PC-9 (cell line): ENCODE data around the gene MBOAT2. TPM values are rescaled to one million over a fixed set of nuclear protein-coding genes. Genes with fewer than 3 reads are reported as not detected.

Source experiments
- BruUV-seq: library from RNA; stranded (reverse); fragments of 400-500 nt; replicated peaks from 2 replicates; lab custom pipeline; 2021; lab: Mats Ljungman, UMichigan
- CTCF ChIA-PET: fragments of 300-600 bp; sonication (Branson Sonifier 250); formaldehyde crosslinking; loops from one replicate; lab custom pipeline; 2022; ENCODE audit warnings: antibody characterized with exemption; lab: Charles Lee
- POLR2A ChIA-PET: fragments of 300-600 bp; sonication (Branson Sonifier 250); formaldehyde crosslinking; loops from one replicate; lab custom pipeline; 2022; ENCODE audit warnings: antibody characterized with exemption; ENCODE audit not compliant: unreplicated experiment; lab: Charles Lee
- DNase-seq, 2 experiments: peaks; one replicate each; pipeline versions ENCODE4 v3.0.0 to v3.0.0-alpha.2; 2015 to 2022; ENCODE audit warnings: mixed read lengths in 1 of 2
- H2AFZ ChIP-seq: fragments of 200-600 bp; sonication (generic); 2 replicates; pipeline ENCODE4 v1.8.1; 2017; ENCODE audit warnings: antibody characterized with exemption
- H3F3A ChIP-seq: fragments of 200-600 bp; sonication (generic); 2 replicates; pipeline ENCODE4 v1.8.1; 2017; ENCODE audit warnings: antibody characterized with exemption, mild to moderate bottlenecking, low read depth; ENCODE audit not compliant: insufficient read depth
- H3K27ac ChIP-seq: fragments of 200-600 bp; sonication (generic); 2 replicates; pipeline ENCODE4 v1.6.1; 2016; ENCODE audit warnings: mixed run types
- H3K27me3 ChIP-seq: fragments of 200-600 bp; sonication (generic); 2 replicates; pipeline ENCODE4 v1.6.1; 2016; ENCODE audit warnings: low read depth, mixed run types; ENCODE audit not compliant: insufficient read depth
- H3K36me3 ChIP-seq: fragments of 200-600 bp; sonication (generic); 2 replicates; pipeline ENCODE4 v1.6.1; 2016; ENCODE audit warnings: low read depth, mixed run types
- H3K4me1 ChIP-seq: fragments of 200-600 bp; sonication (generic); replicated peaks from 2 replicates; pipeline ENCODE4 v1.6.1; 2016; ENCODE audit warnings: mixed run types; ENCODE audit not compliant: insufficient read depth
- H3K4me2 ChIP-seq: fragments of 200-600 bp; sonication (generic); 2 replicates; pipeline ENCODE4 v1.6.1; 2017; ENCODE audit warnings: mixed run types
- H3K4me3 ChIP-seq: fragments of 200-600 bp; sonication (generic); 2 replicates; pipeline ENCODE4 v1.6.1; 2016; ENCODE audit warnings: mixed run types
- H3K79me2 ChIP-seq: fragments of 200-600 bp; sonication (generic); 2 replicates; pipeline ENCODE4 v1.6.1; 2017; ENCODE audit warnings: low read depth, mixed run types
- H3K9me2 ChIP-seq: fragments of 200-600 bp; sonication (generic); 2 replicates; pipeline ENCODE4 v1.8.1; 2017; ENCODE audit warnings: mild to moderate bottlenecking; ENCODE audit not compliant: insufficient read depth
- H3K9me3 ChIP-seq: fragments of 200-600 bp; sonication (generic); 2 replicates; pipeline ENCODE4 v1.8.1; 2016; ENCODE audit warnings: low read depth; ENCODE audit not compliant: insufficient read depth
- H4K20me1 ChIP-seq: fragments of 200-600 bp; sonication (generic); 2 replicates; pipeline ENCODE4 v1.8.1; 2017; ENCODE audit not compliant: insufficient read depth
- EZH2 ChIP-seq: fragments of 200-600 bp; sonication (generic); IDR thresholded peaks from 2 replicates; pipeline ENCODE4 v1.8.0; 2017; ENCODE audit warnings: antibody characterized with exemption, low read depth
- intact Hi-C: fragments of 100-400 bp; cut with micrococcal nuclease; formaldehyde crosslinking; loops from one replicate; pipeline ENCODE4 v1.10.0; 2022; ENCODE audit not compliant: unreplicated experiment
- total RNA-seq: library from RNA; stranded (reverse); gene quantifications from 2 replicates; pipeline ENCODE4 v1.2.3, GENCODE V29; 2021
- TF ChIP-seq, protein P1 (sequence below): fragments of 200-600 bp; sonication (generic); conservative IDR thresholded peaks from 2 replicates; pipeline ENCODE4 v1.6.1; 2017; ENCODE audit warnings: mixed run types, antibody characterized with exemption, mild to moderate bottlenecking, moderate library complexity

MBOAT2 gene
- total RNA-seq, 1 experiment from 2014 or later, result 57.7 TPM

GRCh38 chr2:8882094-8882493 lies 121.4 kb downstream of the MBOAT2 start:
- Histone ChIP-seq H2AFZ (no peak overlapping the region), H3K27me3 (no peaks in the 10 kb centered on the region), H3K9me3 (no peaks in the 10 kb centered on the region), H3K36me3 (peaks cover 19% of the 10 kb centered on the region), H3K4me2 (no peak overlapping the region), H4K20me1 (no peaks in the 10 kb centered on the region), H3F3A (peaks cover 10% of the 10 kb centered on the region; the same call in 1 of the 2 replicates), H3K79me2 (no peaks in the 10 kb centered on the region), H3K27ac (no peak overlapping the region), H3K4me1 (no peaks in the 10 kb centered on the region), H3K4me3 (no peak overlapping the region), H3K9me2 (no peaks in the 10 kb centered on the region)
- intact Hi-C loops, result loop anchor here (10.0 kb wide), 1 partner anchor 323 kb away; the partner anchor contains the start of gene ASAP2
- no peak for DNase-seq
- CTCF ChIA-PET, result no interaction called here
- POLR2A ChIA-PET, result no interaction called here
- no peak for TF ChIP-seq EZH2
- TF ChIP-seq, protein P1, sequence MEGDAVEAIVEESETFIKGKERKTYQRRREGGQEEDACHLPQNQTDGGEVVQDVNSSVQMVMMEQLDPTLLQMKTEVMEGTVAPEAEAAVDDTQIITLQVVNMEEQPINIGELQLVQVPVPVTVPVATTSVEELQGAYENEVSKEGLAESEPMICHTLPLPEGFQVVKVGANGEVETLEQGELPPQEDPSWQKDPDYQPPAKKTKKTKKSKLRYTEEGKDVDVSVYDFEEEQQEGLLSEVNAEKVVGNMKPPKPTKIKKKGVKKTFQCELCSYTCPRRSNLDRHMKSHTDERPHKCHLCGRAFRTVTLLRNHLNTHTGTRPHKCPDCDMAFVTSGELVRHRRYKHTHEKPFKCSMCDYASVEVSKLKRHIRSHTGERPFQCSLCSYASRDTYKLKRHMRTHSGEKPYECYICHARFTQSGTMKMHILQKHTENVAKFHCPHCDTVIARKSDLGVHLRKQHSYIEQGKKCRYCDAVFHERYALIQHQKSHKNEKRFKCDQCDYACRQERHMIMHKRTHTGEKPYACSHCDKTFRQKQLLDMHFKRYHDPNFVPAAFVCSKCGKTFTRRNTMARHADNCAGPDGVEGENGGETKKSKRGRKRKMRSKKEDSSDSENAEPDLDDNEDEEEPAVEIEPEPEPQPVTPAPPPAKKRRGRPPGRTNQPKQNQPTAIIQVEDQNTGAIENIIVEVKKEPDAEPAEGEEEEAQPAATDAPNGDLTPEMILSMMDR, result peak; percentile 52
- no TSS peak for BruUV-seq

DNA sequence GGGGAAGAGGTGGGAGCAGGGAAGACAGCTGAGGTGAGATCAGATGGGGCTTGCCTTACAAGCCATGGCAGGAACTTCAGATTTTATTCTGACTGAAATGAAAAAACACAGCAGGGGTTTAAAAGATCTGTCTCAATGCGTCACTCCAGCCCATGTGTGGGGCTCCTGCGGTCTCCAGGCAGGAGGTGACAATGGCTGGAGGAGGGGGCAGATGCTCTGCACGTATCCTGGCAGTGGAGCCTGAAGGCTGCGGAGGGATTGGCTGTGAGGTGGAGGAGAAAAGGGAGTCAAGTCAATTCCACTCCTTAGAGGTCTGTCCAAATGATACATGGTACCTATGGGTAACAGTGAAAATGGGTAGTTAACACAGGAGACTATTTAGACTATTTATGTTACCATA lies 125.6 kb downstream of the MBOAT2 start:
- no peak overlapping the region for H2AFZ ChIP-seq
- ChIA-PET CTCF (no interaction called here), POLR2A (no interaction called here)
- DNase-seq, result no peak
- H4K20me1 ChIP-seq, result no peaks in the 10 kb centered on the region
- H3K9me3 ChIP-seq, result no peaks in the 10 kb centered on the region
- intact Hi-C loops, result loop anchor here (10.0 kb wide), 1 partner anchor 127 kb away; the partner anchor contains the start of gene MBOAT2
- no peak overlapping the region for H3K4me2 ChIP-seq
- no peak for TF ChIP-seq EZH2
- TF ChIP-seq, protein P1, result no peak
- H3K36me3 ChIP-seq, result peaks cover 27% of the 10 kb centered on the region
- H3K27ac ChIP-seq, result no peak overlapping the region
- H3K4me1 ChIP-seq, result no peaks in the 10 kb centered on the region
- H3K4me3 ChIP-seq, result no peak overlapping the region
- peaks cover 4% of the 10 kb centered on the region; the same call in 1 of the 2 replicates for H3F3A ChIP-seq
- no peaks in the 10 kb centered on the region for H3K79me2 ChIP-seq
- H3K27me3 ChIP-seq, result no peaks in the 10 kb centered on the region
- no TSS peak for BruUV-seq
- H3K9me2 ChIP-seq, result no peaks in the 10 kb centered on the region

GRCh38 chr2:8877332-8877731 lies 126.2 kb downstream of the MBOAT2 start:
- TF ChIP-seq EZH2, result no peak
- TF ChIP-seq, protein P1, result no peak
- POLR2A ChIA-PET, result no interaction called here
- no peak for DNase-seq
- Histone ChIP-seq H4K20me1 (no peaks in the 10 kb centered on the region), H3K4me3 (no peak overlapping the region), H2AFZ (no peak overlapping the region), H3K27ac (no peak overlapping the region), H3K27me3 (no peaks in the 10 kb centered on the region), H3K4me2 (no peak overlapping the region), H3K4me1 (no peaks in the 10 kb centered on the region), H3K79me2 (no peaks in the 10 kb centered on the region), H3K9me3 (no peaks in the 10 kb centered on the region), H3K9me2 (no peaks in the 10 kb centered on the region), H3K36me3 (peaks cover 30% of the 10 kb centered on the region), H3F3A (peaks cover 4% of the 10 kb centered on the region; the same call in 1 of the 2 replicates)
- intact Hi-C loops, result loop anchor here (10.0 kb wide), 1 partner anchor 127 kb away; the partner anchor contains the start of gene MBOAT2
- CTCF ChIA-PET, result no interaction called here
- BruUV-seq, result no TSS peak
